ENCODE data around the gene CLEC19A. TPM values are rescaled to one million over a fixed set of nuclear protein-coding genes. Genes with fewer than 3 reads are reported as not detected.
A peak's percentile ranks its signal among the peaks of the same experiment; 100 is the strongest.
"Not testable (repeated sequence)": the region's sequence is repeated elsewhere in the genome, so short reads cannot be mapped to it uniquely, and the experiment has no call there.

Gene CLEC19A
- total RNA-seq, 8 experiments from 2014 or later: 0.11 to 2.9 (median 0.41) TPM; not detected in 2

GRCh38 chr16:19309178-19309577, 23.6 kb downstream of the CLEC19A start:
- Histone ChIP-seq H3K27ac (no peak overlapping the region), H3K4me1 (replicated peaks in 1 of 2) (no peaks in the 10 kb centered on the region), H3K4me3 (no peak overlapping the region)
- no peak for ATAC-seq (replicated peaks in 6 of 8)
- in situ Hi-C loops (cut with MboI; ENCODE audit: low pct_unique_long_range_greater_than_20kb in 2 of 9, low sequenced_read_pairs in 9 of 9, unreplicated experiment in 9 of 9): no loop called here
- WGBS, 10 experiments: 0 to 84% (median 35%) methylated on average over 1 to 5 of the region's 5 CpGs; no CpG with 5 or more reads in 4 of the 10 experiments

GRCh38 chr16:19314718-19315425, 29.3 kb downstream of the CLEC19A start:
- peaks cover 8 to 10% of the 10 kb centered on the region in 2 donors for H3K4me1 ChIP-seq (replicated peaks in 1 of 2)
- in situ Hi-C loops (cut with MboI; ENCODE audit: low pct_unique_long_range_greater_than_20kb in 2 of 9, low sequenced_read_pairs in 9 of 9, unreplicated experiment in 9 of 9): no loop called here
- WGBS, 10 experiments: 88 to 100% methylated on average over 1 of the region's 2 CpGs; no CpG with 5 or more reads in 8 of the 10 experiments
- no peak for ATAC-seq (replicated peaks in 6 of 8)
- H3K4me3 ChIP-seq: no peak overlapping the region
- H3K27ac ChIP-seq: no peak overlapping the region

DNA sequence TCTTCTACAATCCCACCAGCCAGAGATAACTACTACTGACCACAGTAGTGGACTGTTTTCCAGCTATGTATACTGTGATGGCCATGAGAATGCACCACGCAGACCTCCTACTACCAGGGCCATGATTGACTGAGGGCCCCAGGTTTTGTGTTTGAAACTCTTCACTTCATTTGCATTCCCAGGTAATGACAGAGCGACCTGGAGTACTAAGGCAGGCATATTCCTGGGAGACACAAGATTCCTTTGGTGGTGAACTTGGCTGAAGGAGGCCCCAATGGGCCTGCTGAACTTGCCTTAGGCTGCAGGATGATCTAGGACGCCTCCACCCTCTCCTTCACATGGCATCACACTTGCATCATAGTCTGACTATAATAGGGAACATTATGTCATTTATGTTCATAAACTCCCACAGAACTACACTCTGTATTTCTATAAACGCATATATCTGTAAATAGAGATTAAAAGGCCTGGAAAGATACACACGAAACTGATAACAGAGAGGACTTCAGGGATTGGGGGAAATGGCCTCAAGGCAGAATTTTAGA, 30.4 kb downstream of the CLEC19A start:
- peak in 5 of 8 experiments; percentile 43 to 75 (median 67) for ATAC-seq (replicated peaks in 6 of 8)
- in situ Hi-C loops (cut with MboI; ENCODE audit: low pct_unique_long_range_greater_than_20kb in 2 of 9, low sequenced_read_pairs in 9 of 9, unreplicated experiment in 9 of 9): no loop called here
- WGBS, 10 experiments: 21 to 100% (median 88%) methylated on average over 1 to 5 of the region's 5 CpGs
- H3K4me3 ChIP-seq: no peak overlapping the region
- no peak overlapping the region for H3K27ac ChIP-seq
- peaks cover 8 to 10% of the 10 kb centered on the region in 2 donors for H3K4me1 ChIP-seq (replicated peaks in 1 of 2)

DNA sequence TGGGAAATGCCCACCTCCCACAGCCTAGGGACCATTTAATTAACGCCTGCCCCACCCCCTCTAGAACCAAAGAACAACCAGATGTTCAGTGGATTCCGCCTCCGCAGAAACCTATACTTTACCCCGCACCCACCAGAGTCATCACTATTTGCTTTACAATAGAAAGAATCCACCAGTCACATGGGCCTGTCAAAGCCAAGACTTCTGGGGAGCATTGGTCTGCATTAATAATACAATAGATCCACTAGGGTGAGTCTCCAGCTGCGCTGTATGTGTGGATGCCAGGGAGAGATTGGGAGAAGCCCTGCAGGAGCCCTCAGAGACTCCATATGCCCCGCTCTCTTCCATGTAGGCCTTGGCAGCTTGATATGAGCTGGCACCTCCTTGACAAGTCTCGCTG, 31.3 kb downstream of the CLEC19A start:
- in situ Hi-C loops (cut with MboI; ENCODE audit: low pct_unique_long_range_greater_than_20kb in 2 of 9, low sequenced_read_pairs in 9 of 9, unreplicated experiment in 9 of 9): no loop called here
- Histone ChIP-seq H3K27ac (no peak overlapping the region), H3K4me1 (replicated peaks in 1 of 2) (peaks cover 8 to 10% of the 10 kb centered on the region in 2 donors), H3K4me3 (no peak overlapping the region)
- peak in 5 of 8 experiments; percentile 65 to 97 (median 70) for ATAC-seq (replicated peaks in 6 of 8)
- 0 to 83% (median 17%) methylated on average over 1 to 5 of the region's 7 CpGs; no CpG with 5 or more reads in 3 of the 10 experiments for WGBS, 10 experiments

DNA sequence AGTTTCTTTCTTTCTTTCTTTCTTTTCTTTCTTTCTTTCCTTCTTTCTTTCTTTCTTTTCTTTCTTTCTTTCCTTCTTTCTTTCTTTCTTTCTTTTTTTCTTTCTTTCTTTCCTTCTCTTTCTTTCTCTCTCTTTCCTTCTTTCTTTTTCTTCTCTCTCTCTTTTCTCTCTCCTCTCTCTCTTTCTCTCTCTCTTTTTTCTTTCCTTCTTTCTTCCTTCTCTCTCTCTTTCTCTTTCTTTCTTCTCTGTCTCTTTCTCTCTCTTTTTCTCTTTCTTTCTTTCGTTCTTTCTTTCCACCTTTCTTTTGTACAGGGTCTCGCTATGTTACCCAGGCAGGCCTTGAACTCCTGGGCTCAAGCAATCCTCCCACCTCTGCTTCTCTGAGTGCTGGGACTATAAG, 35.7 kb downstream of the CLEC19A start:
- WGBS, 10 experiments: 0 to 92% (median 40%) methylated on average over 1 to 2 of the region's 2 CpGs; no CpG with 5 or more reads in 1 of the 10 experiments
- H3K4me3 ChIP-seq; H3K27ac ChIP-seq; ATAC-seq (replicated peaks in 6 of 8); in situ Hi-C loops (cut with MboI; ENCODE audit: low pct_unique_long_range_greater_than_20kb in 2 of 9, low sequenced_read_pairs in 9 of 9, unreplicated experiment in 9 of 9); H3K4me1 ChIP-seq (replicated peaks in 1 of 2): not testable (repeated sequence)

- no peak overlapping the region for H3K27ac ChIP-seq
- 17 to 67% (median 34%) methylated on average over 1 to 3 of the region's 3 CpGs; no CpG with 5 or more reads in 4 of the 10 experiments for WGBS, 10 experiments
- no peak overlapping the region for H3K4me3 ChIP-seq
- in situ Hi-C loops (cut with MboI; ENCODE audit: low pct_unique_long_range_greater_than_20kb in 2 of 9, low sequenced_read_pairs in 9 of 9, unreplicated experiment in 9 of 9): no loop called here
- H3K4me1 ChIP-seq (replicated peaks in 1 of 2): no peaks in the 10 kb centered on the region
- no peak for ATAC-seq (replicated peaks in 6 of 8)
Observed at GRCh38 chr16:19323596-19323995, 38.1 kb downstream of the CLEC19A start.

- Histone ChIP-seq H3K4me3 (no peak overlapping the region), H3K27ac (no peak overlapping the region), H3K4me1 (replicated peaks in 1 of 2) (no peaks in the 10 kb centered on the region)
- in situ Hi-C loops (cut with MboI; ENCODE audit: low pct_unique_long_range_greater_than_20kb in 2 of 9, low sequenced_read_pairs in 9 of 9, unreplicated experiment in 9 of 9): no loop called here
- 3 to 100% (median 93%) methylated on average over 1 of the region's 1 CpG for WGBS, 10 experiments
- ATAC-seq (replicated peaks in 6 of 8): no peak
Observed at GRCh38 chr16:19328364-19328763, 42.8 kb downstream of the CLEC19A start.

DNA sequence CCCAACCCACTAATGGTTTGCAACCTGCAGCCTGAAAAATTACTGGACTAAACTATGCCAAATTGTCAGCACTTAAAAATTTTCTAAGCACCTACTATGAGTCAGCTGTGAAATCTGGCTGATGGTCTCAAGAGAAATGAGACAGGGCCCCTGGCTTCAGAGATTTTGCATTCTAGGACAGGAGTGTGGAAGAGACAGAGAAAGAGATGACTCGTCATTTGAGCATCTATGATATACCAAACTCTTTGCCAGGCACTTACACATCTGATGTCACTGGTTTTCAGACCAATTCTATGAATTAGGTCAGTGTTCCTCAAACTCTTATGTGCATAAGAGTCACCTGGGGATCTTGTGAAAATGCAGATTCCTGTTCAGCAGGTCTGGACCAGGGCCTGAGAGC, 44.4 kb downstream of the CLEC19A start:
- no peaks in the 10 kb centered on the region for H3K4me1 ChIP-seq (replicated peaks in 1 of 2)
- H3K4me3 ChIP-seq: no peak overlapping the region
- in situ Hi-C loops (cut with MboI; ENCODE audit: low pct_unique_long_range_greater_than_20kb in 2 of 9, low sequenced_read_pairs in 9 of 9, unreplicated experiment in 9 of 9): no loop called here
- 11 to 100% (median 92%) methylated on average over 1 of the region's 1 CpG; no CpG with 5 or more reads in 4 of the 10 experiments for WGBS, 10 experiments
- no peak overlapping the region for H3K27ac ChIP-seq
- ATAC-seq (replicated peaks in 6 of 8): no peak

DNA sequence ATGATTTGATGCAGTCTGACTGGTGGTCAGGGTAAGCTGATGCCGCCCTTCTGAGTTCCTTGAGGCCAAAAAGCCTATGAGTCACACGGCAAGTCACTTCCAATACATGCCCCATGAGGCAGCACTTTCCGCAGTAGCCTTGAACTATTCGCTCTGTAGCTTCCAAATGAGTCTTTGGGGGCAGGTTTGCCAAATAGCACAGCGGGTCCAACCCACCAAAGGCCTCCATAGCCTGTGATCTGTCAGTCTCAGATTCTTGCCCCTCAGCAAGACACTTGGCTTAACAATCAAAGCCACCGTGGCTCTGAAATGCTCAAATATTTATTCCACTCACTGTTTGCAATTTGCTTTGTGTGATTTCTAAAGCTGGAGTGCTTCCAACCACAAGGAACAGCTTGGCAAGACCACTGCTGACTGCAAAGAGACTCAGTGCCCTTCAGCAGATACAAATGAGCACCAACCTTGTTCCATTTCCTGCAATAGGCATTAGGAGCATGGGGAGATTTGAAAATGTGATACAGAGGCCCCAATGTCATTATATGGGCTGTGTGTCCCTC, 45.4 kb downstream of the CLEC19A start:
- in situ Hi-C loops (cut with MboI; ENCODE audit: low pct_unique_long_range_greater_than_20kb in 2 of 9, low sequenced_read_pairs in 9 of 9, unreplicated experiment in 9 of 9): no loop called here
- WGBS, 10 experiments: 0 to 84% (median 60%) methylated on average over 1 to 6 of the region's 6 CpGs; no CpG with 5 or more reads in 3 of the 10 experiments

GRCh38 chr16:19331794-19332193, 46.3 kb downstream of the CLEC19A start:
- H3K27ac ChIP-seq: no peak overlapping the region
- H3K4me1 ChIP-seq (replicated peaks in 1 of 2): no peaks in the 10 kb centered on the region
- no peak for ATAC-seq (replicated peaks in 6 of 8)
- 70 to 100% (median 80%) methylated on average over 1 to 3 of the region's 4 CpGs; no CpG with 5 or more reads in 3 of the 10 experiments for WGBS, 10 experiments
- in situ Hi-C loops (cut with MboI; ENCODE audit: low pct_unique_long_range_greater_than_20kb in 2 of 9, low sequenced_read_pairs in 9 of 9, unreplicated experiment in 9 of 9): no loop called here
- H3K4me3 ChIP-seq: no peak overlapping the region

More for the DNA sequence above, 45.4 kb downstream of the CLEC19A start:
- ATAC-seq (replicated peaks in 6 of 8): peak in 5 of 8 experiments; percentile 41 to 98 (median 94)
- no peaks in the 10 kb centered on the region for H3K4me1 ChIP-seq (replicated peaks in 1 of 2)
- H3K27ac ChIP-seq: no peak overlapping the region
- H3K4me3 ChIP-seq: no peak overlapping the region

DNA sequence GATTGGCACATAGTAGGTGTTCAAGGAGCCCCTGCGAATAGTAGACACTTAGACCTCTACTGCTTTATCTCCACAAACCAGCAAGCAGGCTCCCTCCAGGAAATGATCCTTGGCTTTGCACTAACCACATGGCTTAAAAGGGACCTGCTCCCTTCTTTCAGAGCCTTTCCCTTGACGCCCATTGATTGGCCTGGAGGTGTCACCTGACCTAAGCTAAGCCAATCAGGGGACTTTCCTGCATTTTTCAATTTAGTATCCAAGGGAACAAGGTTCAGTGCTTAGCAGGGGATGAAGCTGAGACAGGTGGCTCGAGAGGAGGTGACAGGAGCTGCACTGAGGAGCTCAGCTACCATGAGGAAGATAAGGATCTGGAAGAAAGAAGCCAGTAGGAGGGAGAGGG, 52.8 kb downstream of the CLEC19A start:
- in situ Hi-C loops (cut with MboI; ENCODE audit: low pct_unique_long_range_greater_than_20kb in 2 of 9, low sequenced_read_pairs in 9 of 9, unreplicated experiment in 9 of 9): no loop called here
- Histone ChIP-seq H3K4me1 (replicated peaks in 1 of 2) (no peaks in the 10 kb centered on the region), H3K4me3 (no peak overlapping the region), H3K27ac (no peak overlapping the region)
- WGBS, 10 experiments: 7 to 81% (median 70%) methylated on average over 1 to 3 of the region's 3 CpGs; no CpG with 5 or more reads in 3 of the 10 experiments
- no peak for ATAC-seq (replicated peaks in 6 of 8)

GRCh38 chr16:19344224-19344801, 58.8 kb downstream of the CLEC19A start:
- WGBS, 10 experiments: 29 to 94% (median 60%) methylated on average over 2 to 7 of the region's 9 CpGs; no CpG with 5 or more reads in 1 of the 10 experiments
- Histone ChIP-seq H3K4me1 (replicated peaks in 1 of 2) (peaks cover 6 to 8% of the 10 kb centered on the region in 2 donors), H3K4me3 (no peak overlapping the region), H3K27ac (no peak overlapping the region)
- peak in 2 of 8 experiments; percentile 32 to 40 for ATAC-seq (replicated peaks in 6 of 8)
- in situ Hi-C loops (cut with MboI; ENCODE audit: low pct_unique_long_range_greater_than_20kb in 2 of 9, low sequenced_read_pairs in 9 of 9, unreplicated experiment in 9 of 9): no loop called here

DNA sequence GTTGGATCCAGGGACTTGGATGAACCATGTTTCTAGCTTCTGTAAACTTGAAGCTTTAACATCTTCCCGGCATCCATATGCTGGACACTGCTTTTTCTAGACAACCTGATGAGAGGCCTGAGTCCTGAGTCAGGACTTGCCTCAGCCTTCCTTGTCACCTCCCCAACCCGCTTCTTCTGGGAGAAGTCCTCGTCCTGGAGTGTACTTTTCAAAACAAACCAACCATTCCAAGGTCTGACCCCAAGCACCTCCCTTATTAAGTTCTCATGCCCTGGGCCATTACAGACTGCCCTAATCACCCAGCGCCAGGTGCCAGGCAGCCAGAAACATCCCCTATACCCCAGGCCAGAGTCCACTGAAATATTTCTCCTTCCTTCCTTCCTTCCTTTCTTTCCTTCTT, 59.4 kb downstream of the CLEC19A start:
- H3K4me1 ChIP-seq (replicated peaks in 1 of 2): peaks cover 6 to 8% of the 10 kb centered on the region in 2 donors
- H3K27ac ChIP-seq: no peak overlapping the region
- H3K4me3 ChIP-seq: no peak overlapping the region
- in situ Hi-C loops (cut with MboI; ENCODE audit: low pct_unique_long_range_greater_than_20kb in 2 of 9, low sequenced_read_pairs in 9 of 9, unreplicated experiment in 9 of 9): no loop called here
- no peak for ATAC-seq (replicated peaks in 6 of 8)
- 0 to 100% (median 50%) methylated on average over 1 to 4 of the region's 4 CpGs; no CpG with 5 or more reads in 2 of the 10 experiments for WGBS, 10 experiments

Data from motor neuron (in vitro differentiated cells).